Peyer's patch (tissue), 4 donors: ENCODE results near the gene UNK.

Experiments
- CTCF ChIP-seq, 6 experiments: fragments of 450-650 bp in 4 of 6; fragments of 200-600 bp in 2 of 6; sonication (generic) in 1 of 6; IDR thresholded peaks; one replicate each; pipeline ENCODE4 v1.5.1; 2017 to 2019; ENCODE audit warnings: antibody characterized with exemption in 6 of 6, mild to moderate bottlenecking in 3 of 6, moderate library complexity in 1 of 6
- POLR2A ChIP-seq, 2 donors: fragments of 450-650 bp; IDR thresholded peaks; one replicate each; pipeline ENCODE4 v1.5.1; 2017; ENCODE audit warnings: antibody characterized with exemption in 2 of 2, mild to moderate bottlenecking in 2 of 2, moderate library complexity in 2 of 2

- TF ChIP-seq POLR2A (IDR thresholded peaks at IDR 0.05) = no peak
- TF ChIP-seq CTCF (IDR thresholded peaks at IDR 0.05) = no peak
Observed at GRCh38 chr17:75811174-75811573, 26.6 kb downstream of the UNK start.
